IPS-18c (cell line): ENCODE results near the gene PIM3.
A peak's percentile ranks its signal among the peaks of the same experiment; 100 is the strongest.

Experiments used
- H3K4me3 ChIP-seq: 2 replicates; pipeline ENCODE4 v1.7.0; 2013; ENCODE audit warnings: low read depth, mild to moderate bottlenecking, low read length, moderate library complexity; ENCODE audit not compliant: insufficient read depth
- H3K9me3 ChIP-seq: one replicate; pipeline ENCODE4 v1.6.1; 2013; ENCODE audit warnings: mild to moderate bottlenecking, low read length, moderate library complexity; ENCODE audit not compliant: control insufficient read depth, insufficient read depth

Gene PIM3

DNA sequence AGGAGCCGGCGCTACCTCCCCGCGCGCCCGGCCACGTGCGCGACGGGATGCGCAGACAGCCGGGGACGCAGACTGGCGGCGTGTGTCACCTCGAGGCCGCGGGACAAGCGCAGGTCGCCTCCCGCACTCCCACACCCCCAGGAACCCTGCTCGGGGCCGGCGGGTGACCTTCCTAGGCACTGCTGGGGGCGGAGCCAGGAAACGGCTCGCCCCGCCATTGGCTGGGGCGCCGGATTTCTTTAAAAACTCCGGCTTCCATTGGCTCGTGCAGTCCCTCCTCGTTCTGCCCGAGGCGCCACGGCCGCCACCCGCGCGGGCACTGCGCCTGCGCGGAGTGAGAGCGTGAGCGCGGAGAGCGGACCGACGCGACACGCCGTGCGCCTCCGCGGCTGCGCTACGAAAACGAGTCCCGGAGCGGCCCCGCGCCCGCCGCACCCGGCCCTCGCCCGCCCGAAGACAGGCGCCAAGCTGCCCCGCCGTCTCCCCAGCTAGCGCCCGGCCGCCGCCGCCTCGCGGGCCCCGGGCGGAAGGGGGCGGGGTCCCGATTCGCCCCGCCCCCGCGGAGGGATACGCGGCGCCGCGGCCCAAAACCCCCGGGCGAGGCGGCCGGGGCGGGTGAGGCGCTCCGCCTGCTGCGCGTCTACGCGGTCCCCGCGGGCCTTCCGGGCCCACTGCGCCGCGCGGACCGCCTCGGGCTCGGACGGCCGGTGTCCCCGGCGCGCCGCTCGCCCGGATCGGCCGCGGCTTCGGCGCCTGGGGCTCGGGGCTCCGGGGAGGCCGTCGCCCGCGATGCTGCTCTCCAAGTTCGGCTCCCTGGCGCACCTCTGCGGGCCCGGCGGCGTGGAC lies at the start of gene PIM3:
Gene PIM3 (plus strand): TSS at position 614 of the 846 bp plus-strand sequence. CDS start 176 bp downstream, at position 790.
- H3K9me3 ChIP-seq: no peaks in the 10 kb centered on the region
- H3K4me3 ChIP-seq: peak within 1 kb of the TSS; percentile 83

DNA sequence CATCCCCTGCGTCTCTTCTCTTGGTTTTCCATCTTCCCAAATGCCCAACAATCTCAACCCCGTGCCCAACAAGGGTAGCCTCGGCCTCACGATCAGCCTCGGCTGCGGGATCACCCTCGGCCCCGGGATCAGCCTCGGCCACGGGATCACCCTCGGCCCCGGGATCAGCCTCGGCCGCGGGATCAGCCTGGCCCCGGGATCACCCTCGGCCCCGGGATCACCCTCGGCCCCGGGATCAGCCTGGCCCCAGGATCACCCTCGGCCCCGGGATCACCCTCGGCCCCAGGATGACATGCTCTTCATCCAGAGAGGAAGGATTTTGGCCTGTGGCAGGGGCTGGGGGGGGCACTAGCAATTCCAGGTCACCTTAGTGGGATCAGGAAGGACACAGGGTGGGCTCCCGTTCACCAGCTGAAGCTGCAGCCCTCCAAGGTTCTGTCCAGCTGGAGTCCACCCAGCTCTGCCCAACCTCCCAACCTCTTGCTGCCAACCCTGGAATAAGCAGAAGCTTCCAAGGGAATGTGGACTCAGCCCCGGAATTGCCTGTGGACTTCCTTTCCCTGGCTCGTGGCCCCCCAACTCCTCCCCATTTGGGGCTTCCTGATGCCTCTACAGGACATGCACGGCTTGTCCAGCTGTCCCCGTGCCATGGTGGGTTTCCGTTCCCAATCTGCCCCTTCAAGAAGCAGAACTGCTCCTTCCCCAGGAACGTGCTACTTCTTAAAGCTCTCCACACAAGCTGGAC lies 48.5 kb upstream of the PIM3 start:
- no peak overlapping the region for H3K4me3 ChIP-seq
- H3K9me3 ChIP-seq: no peaks in the 10 kb centered on the region

DNA sequence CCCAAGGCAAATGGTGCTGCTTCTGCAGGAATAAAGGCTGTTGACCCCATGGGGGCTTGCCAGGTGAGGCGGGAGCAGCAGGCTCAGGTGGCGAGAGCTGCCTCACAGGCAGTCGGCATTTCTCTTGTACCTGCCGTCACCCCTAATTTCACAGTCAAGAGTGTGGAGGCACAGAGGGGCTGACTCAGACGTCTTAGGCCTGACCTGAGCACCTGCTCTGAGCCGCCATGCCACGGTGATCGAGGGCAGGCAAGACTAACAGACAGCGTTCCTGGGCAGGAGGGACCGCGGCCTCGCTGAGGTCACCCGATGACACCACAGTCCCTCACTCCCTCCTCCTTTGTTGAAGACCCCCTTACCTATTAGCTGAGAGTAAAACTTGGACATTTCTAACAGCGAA lies 47.5 kb upstream of the PIM3 start:
- H3K4me3 ChIP-seq: no peak overlapping the region

DNA sequence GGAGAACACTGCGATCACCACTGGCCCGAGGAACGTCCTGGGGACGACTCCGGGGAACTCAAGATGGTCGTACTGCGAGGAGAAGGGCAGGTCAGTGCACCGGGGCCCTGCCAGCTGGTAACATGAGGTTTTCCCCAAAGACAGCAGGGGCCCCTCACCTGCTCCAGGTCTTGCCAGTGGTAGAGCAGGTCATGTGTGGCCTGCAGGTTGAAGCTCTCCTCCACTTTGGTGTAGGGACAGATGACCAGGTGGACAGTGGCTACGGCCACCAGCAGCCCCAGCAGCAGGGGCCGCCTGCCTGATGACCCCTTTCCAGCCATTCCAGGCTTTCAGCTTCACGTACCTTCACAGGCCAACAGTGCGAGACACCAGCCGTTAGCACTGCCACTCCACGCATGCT lies 47.1 kb upstream of the PIM3 start:
- no peak overlapping the region for H3K4me3 ChIP-seq
- no peaks in the 10 kb centered on the region for H3K9me3 ChIP-seq

More for the DNA sequence above, 47.5 kb upstream of the PIM3 start:
- no peaks in the 10 kb centered on the region for H3K9me3 ChIP-seq

DNA sequence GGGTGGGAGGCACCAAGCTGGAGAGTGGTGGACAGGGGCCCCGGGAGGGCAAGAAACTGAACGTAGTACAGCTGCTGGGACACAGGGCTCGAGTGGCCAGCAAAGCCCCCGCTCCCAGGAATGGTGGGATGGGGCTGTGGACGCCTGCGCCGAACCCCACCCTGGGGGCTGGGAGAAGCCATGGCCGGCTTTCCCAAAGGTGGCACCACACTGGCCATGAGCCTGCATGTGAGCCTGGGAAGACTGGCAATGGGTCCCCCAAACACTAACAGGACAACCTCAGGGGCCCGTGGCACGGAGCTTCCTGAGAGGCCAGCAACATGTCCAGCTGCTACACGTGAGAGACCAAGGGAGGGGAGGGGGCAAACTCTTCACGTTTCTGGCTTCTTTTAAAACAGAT lies 46.3 kb upstream of the PIM3 start:
- no peaks in the 10 kb centered on the region for H3K9me3 ChIP-seq
- H3K4me3 ChIP-seq: no peak overlapping the region

DNA sequence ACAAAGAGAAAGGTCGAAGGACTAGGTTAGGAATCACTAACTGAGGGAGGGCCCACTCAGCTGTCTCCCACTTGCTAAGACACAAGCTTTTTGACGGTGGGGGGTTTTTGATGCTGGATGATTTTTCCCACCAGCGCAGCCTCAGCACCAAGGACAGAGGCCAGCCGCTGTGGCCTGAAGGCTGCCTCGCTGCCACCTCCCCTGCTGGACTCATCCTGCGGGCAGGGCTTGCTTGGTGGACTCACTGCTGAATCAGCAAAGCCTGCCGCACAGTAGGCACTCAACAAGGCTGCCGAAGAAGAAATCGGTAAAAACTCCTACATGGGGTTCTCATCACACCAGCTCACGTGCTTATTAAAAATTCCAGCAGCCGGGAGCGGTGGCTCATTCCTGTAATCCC lies 45.0 kb upstream of the PIM3 start:
- Histone ChIP-seq H3K9me3 (no peaks in the 10 kb centered on the region), H3K4me3 (no peak overlapping the region)

DNA sequence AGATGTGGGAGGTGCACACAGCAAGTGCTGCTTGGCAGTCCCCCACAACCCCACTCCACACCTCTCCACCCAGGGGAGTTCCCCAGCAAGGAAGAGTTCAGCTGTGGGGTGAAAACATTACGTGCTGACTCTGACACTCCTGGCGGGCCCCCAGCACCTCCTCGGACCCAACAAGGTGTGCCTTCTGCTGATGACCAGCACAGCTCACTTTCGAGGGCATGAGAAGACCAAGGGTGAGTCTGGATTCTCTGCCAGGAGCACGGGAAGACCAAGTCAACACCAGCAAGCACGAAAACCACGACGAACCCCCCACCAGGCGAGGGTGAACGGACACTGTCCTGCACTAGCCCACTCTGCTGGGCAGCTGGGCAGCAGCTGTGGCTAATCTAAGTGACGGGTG lies 43.7 kb upstream of the PIM3 start:
- Histone ChIP-seq H3K9me3 (no peaks in the 10 kb centered on the region), H3K4me3 (no peak overlapping the region)

DNA sequence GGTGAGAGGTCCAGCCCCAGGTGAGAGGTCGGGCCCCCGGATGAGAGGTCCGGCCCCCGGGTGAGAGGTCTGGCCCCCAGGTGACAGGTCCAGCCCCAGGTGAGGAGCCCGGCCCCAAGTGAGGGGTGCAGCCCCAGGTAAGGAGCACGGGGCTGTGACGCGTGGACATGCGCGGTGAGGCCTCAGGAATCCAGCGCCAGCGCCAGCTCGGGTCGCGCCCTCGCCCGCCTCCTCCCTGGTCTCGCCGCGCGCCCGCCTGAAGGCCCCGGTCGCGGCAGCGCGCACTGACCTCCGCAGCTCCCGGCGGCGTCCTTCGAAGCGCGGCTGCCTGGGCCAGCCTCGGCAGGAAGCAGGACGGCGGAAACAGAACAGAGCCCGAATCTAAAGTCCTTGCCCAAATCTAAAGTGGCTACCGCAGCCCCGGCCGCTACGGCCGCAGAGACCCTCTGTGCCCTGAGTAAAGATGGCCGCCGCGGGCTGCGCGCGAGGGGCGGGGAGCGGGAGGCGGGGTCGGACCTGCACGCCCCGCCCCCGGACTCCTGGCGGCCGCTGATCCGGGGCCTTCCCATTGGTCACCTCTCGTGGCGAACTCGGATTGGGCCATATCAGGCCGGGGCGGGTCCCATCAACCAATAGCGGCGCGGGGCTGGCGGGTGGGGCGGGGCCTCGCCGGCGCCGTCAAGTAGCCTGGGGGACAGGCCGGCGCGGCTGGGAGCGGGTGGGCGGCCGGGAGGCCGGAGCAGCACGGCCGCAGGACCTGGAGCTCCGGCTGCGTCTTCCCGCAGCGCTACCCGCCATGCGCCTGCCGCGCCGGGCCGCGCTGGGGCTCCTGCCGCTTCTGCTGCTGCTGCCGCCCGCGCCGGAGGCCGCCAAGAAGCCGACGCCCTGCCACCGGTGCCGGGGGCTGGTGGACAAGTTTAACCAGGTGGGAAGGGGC lies 42.3 kb upstream of the PIM3 start, which contains the start of the genes ALG12 and CRELD2:
Gene ALG12 (minus strand): TSS at position 465 of the 937 bp plus-strand sequence. CDS start 4,673 bp downstream, outside the sequence.
Gene CRELD2 (plus strand): TSS at position 661 of the 937 bp plus-strand sequence. CDS start 136 bp downstream, at position 797.
- H3K9me3 ChIP-seq: no peaks in the 10 kb centered on the region
- H3K4me3 ChIP-seq: peak within 1 kb of the TSS; percentile 84

DNA sequence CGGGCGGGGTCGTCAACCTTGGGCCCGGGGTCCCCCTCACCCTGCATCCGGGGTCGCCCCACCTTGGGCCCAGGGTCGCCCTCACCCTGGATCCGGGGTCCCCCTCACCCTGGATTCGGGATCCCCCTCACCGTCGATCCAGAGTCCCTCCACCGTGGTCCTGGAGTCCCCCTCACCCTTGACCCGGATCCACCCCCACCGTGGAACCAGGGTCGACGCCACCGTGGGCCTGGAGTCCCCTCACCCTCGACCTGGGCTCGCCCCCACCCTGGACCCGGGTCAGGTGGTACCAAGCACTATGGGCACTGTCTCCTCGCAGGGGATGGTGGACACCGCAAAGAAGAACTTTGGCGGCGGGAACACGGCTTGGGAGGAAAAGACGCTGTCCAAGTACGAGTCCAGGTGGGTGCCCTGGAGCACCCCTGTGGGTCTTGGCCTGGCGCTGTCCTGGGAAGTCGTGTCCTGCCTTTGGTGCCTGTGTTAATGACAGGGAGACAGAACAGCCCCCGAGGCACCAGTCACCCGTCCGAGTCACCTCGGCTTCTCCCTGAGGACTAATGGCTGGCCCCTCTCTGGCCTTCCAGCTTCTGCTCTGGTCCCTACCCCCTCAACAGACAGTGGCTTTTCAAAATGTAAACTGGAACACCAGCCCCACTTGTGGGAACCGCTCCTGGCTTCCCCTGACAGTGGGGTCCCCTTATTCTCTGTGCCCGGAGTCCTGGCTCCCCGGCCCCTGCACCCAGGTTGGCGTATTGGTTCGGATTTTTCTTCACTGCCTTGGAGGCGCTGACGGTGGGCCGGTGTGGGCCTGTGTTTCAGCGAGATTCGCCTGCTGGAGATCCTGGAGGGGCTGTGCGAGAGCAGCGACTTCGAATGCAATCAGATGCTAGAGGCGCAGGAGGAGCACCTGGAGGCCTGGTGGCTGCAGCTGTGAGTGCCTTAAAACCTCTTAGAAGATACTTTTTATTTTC lies 41.4 kb upstream of the PIM3 start:
- H3K9me3 ChIP-seq: no peaks in the 10 kb centered on the region
- peak overlapping the region; percentile 67 for H3K4me3 ChIP-seq

DNA sequence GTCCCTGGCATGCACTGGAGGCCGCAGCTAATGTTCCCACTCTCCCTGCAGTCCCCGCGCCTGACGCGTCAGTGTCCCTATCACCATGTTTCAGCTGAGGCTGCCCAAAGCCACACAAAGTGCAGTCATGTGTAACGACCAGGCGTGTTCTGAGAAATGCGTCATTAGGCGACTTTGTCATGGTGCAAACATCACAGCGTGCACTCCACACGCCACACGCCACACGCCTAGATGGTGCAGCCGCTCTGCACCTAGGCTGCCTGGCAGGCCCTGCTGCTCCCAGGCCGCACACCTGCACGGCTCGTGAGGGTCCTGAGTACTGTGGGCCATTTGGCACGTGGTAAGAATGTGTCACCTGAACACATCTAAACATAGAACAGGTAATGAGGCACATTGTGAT lies 39.7 kb upstream of the PIM3 start:
- no peak overlapping the region for H3K4me3 ChIP-seq
- H3K9me3 ChIP-seq: no peaks in the 10 kb centered on the region

DNA sequence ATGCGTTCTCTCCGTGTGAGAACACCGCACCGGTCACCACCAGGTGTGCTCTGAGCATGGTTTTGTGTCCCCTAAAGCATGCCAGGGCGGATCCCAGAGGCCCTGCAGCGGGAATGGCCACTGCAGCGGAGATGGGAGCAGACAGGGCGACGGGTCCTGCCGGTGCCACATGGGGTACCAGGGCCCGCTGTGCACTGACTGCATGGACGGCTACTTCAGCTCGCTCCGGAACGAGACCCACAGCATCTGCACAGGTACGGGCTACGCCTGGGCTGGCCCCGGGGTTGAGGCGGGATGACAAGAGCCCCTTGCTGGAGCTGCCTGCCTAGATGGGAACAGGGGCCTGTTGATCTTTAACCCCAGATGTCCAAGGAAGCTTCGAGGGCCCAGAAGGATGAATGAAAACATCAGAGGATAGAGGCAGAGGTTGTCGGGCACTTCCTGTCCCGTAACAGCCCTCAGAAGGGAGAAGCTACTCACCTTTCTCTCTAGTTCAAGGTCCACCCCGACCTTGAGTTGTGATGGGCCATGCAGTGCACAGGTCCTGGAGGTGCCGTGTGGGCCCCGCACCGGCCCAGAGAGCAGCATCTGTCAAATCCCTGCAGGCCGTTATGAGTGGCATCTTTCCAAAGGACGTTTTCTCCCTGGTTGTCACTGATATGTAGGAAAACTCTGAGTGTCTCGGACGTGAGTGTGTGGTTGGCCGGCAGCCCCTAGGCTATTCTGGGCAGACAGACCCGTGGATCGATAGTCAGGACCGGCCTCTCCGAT lies 38.9 kb upstream of the PIM3 start:
- H3K9me3 ChIP-seq: no peaks in the 10 kb centered on the region
- H3K4me3 ChIP-seq: no peak overlapping the region

DNA sequence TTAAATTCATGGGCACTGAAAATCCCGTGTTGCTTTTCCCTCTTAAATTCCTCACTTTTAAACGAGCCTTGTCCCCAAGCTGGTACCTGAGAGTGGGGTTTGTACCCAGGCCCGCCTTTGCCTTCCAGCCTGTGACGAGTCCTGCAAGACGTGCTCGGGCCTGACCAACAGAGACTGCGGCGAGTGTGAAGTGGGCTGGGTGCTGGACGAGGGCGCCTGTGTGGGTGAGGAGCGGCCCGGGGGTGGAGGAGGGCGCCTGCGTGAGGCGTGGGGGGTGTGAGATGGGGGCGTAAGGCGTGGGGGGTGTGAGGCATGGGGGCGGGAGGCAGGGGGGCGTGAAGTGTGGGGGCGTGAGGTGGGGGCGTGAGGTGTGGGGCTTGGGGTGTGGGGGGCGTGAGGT lies 38.1 kb upstream of the PIM3 start:
- Histone ChIP-seq H3K4me3 (no peak overlapping the region), H3K9me3 (no peaks in the 10 kb centered on the region)

DNA sequence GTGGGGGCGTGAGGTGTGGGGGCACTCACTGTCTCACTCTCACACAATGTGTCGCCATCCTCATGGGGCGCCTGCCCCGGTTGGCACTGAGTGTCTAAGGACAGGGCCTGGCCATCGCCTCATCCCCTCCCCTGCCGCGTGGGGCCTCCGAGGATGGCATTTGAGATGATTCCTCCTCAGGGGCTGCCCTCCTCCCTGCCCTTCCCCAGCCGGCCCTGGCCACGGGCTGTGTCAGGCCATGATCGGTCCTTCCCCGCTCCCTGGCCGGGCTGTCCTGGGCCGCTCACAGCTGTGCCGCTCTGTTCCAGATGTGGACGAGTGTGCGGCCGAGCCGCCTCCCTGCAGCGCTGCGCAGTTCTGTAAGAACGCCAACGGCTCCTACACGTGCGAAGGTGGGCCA lies 37.6 kb upstream of the PIM3 start:
- Histone ChIP-seq H3K9me3 (no peaks in the 10 kb centered on the region), H3K4me3 (no peak overlapping the region)

DNA sequence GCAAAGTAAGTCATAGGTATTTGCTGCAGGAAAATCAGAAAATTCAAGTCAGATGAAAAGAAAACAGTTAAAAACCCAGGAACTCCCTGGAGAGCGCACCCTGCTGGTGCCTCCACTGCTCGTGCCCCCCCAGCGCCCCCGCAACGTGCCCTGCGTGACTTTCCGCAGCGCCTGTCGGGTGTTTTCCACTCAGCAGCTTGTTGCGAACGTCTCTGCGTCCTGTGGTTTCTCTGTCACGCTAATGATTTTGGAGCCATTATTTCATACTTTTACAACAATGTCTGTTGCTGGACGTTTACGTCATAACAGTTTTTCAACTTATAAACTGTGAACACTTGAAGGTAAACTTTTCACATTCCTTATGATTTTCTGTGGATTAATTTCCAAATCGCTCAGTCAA lies 37.1 kb upstream of the PIM3 start:
- H3K9me3 ChIP-seq: no peaks in the 10 kb centered on the region
- H3K4me3 ChIP-seq: no peak overlapping the region

DNA sequence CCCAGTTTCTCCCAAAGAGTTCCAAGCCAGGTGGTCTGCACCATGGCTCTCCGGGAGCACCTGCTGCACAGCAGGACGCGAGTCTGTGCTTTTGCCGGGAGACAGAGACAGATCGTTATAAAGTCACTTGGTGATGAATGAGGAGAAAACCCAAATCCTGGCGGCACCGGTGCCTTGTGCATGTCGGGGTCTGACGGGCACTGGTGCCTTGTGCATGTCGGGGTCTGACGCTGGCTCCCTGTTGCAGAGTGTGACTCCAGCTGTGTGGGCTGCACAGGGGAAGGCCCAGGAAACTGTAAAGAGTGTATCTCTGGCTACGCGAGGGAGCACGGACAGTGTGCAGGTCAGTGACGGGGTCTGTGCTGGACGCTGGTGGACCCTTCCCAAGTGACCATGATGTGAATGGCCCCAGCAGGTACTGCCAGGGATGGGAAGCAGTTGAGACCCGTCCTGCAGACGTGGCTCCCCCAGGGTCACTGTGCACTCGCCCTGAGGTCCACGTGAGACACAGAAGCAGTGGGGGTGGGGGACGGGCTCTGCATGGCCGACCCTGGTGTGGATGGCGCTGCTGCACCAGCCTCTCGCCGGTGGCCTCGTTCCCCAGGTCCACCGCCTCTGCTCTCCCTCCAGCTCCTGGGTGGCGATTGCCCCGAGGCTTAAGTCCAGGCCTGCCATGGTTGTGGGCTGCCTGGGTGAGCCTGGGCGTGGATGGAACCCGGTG lies 36.3 kb upstream of the PIM3 start:
- Histone ChIP-seq H3K4me3 (no peak overlapping the region), H3K9me3 (no peaks in the 10 kb centered on the region)
